SK-N-MC (cell line): ENCODE results near the gene BMI1.

ENCODE experiments used
- EZH2 ChIP-seq: fragments of 200-600 bp; sonication (generic); IDR thresholded peaks from one replicate; pipeline ENCODE4 v1.6.1; 2017; ENCODE audit warnings: antibody characterized with exemption
- FOXP2 ChIP-seq: optimal IDR thresholded peaks from 2 replicates; pipeline ENCODE3; 2011; ENCODE audit warnings: mild to moderate bottlenecking, moderate library complexity; ENCODE audit not compliant: insufficient read depth; ENCODE audit errors: extremely low read length, control extremely low read depth
- POLR2AphosphoS5 ChIP-seq: IDR thresholded peaks from 2 replicates; pipeline ENCODE4 v1.6.1; 2012; ENCODE audit warnings: mild to moderate bottlenecking, low read depth, low read length, borderline replicate concordance

DNA sequence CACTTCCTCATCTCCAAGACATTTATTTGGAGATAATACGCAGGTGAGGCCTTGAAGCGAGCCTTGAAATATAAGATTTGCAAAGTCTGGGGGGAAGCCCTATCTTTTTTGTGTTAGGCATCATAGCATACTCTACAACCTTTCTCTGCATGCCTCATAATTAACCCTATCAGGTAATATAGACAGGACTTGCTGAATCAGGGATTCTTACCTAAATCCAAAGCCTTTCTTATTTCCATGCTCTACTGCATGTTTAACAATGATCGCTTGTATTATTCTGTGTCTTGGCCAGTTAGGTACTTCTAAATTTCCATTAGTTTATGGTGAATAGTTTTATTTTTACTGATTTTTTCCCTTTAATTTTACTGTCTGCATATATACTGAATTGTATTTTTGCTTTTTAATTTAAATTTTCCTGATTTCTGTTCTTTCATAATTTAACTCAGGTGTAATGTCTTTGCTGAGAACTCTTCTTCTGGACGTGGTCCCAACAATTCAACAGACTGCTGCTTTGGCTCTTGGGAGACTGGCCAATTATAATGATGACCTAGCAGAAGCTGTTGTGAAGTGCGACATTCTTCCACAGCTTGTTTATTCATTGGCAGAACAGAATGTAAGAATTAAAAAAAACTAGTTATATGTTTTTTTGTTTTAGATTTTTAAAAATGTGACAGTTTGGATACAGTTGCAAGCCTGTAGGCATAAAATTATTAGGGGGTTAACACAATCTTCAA, 43.7 kb downstream of the BMI1 start:
- TF ChIP-seq EZH2 (no peak), POLR2AphosphoS5 (no peak), FOXP2 (no peak)
